IMR-90 (cell line): Measurements from ENCODE around the gene RASSF7. TPM values are rescaled to one million over a fixed set of nuclear protein-coding genes. Genes with fewer than 3 reads are reported as not detected.

Experiments
- ATAC-seq: fragments of 200-7000 bp; cut with Tn5 transposase; 2 replicates; pipeline ENCODE4 v1.9.1; 2020; ENCODE audit warnings: low read depth, mild to moderate bottlenecking, moderate library complexity
- BruUV-seq: library from RNA; stranded (reverse); fragments of 400-500 nt; replicated peaks from 2 replicates; lab custom pipeline; 2021; lab: Mats Ljungman, UMichigan
- CTCF ChIA-PET: fragments of 300-600 bp; formaldehyde crosslinking; extraction: SDS; loops from one replicate; lab custom pipeline; 2021; ENCODE audit warnings: antibody characterized with exemption; lab: Yijun Ruan, JAX
- POLR2A ChIA-PET: fragments of 300-600 bp; sonication (Branson Sonifier 250); formaldehyde crosslinking; loops from one replicate; lab custom pipeline; 2022; ENCODE audit warnings: antibody characterized with exemption; ENCODE audit not compliant: unreplicated experiment; lab: Charles Lee
- DNase-seq: peaks from one replicate; pipeline ENCODE4 v3.0.0; 2013
- H2AFZ ChIP-seq: replicated peaks from 2 replicates; pipeline ENCODE3; 2013; ENCODE audit warnings: low read length, mild to moderate bottlenecking; ENCODE audit not compliant: poor library complexity
- H2AK5ac ChIP-seq: 2 replicates; pipeline ENCODE4 v1.6.1; 2013; ENCODE audit warnings: low read depth, low read length, inconsistent platforms
- H2AK9ac ChIP-seq: replicated peaks from 2 replicates; pipeline ENCODE3; 2013; ENCODE audit warnings: mild to moderate bottlenecking, low read depth, low read length, moderate library complexity; ENCODE audit not compliant: poor library complexity
- H2BK120ac ChIP-seq: 2 replicates; pipeline ENCODE4 v1.6.1; 2013; ENCODE audit warnings: low read depth, low read length, inconsistent platforms
- H2BK15ac ChIP-seq: 3 replicates; pipeline ENCODE4 v1.6.1; 2013; ENCODE audit warnings: low read depth, low read length, inconsistent platforms
- H2BK20ac ChIP-seq: 2 replicates; pipeline ENCODE4 v1.6.1; 2013; ENCODE audit warnings: low read depth, mild to moderate bottlenecking, inconsistent platforms, low read length, moderate library complexity
- H2BK5ac ChIP-seq: 2 replicates; pipeline ENCODE4 v1.6.1; 2013; ENCODE audit warnings: mild to moderate bottlenecking, low read depth, low read length, inconsistent platforms; ENCODE audit not compliant: poor library complexity, severe bottlenecking
- H3K14ac ChIP-seq: replicated peaks from 2 replicates; pipeline ENCODE4 v1.6.1; 2013; ENCODE audit warnings: low read depth, low read length, inconsistent platforms
- H3K18ac ChIP-seq: 2 replicates; pipeline ENCODE4 v1.6.1; 2013; ENCODE audit warnings: low read depth, low read length, control low read depth
- H3K23ac ChIP-seq: 2 replicates; pipeline ENCODE4 v1.6.1; 2013; ENCODE audit warnings: low read depth, low read length, inconsistent platforms
- H3K27ac ChIP-seq: 2 replicates; pipeline ENCODE4 v1.5.1; 2013; ENCODE audit warnings: mild to moderate bottlenecking, control low read depth, low read length; ENCODE audit not compliant: insufficient read depth
- H3K27me3 ChIP-seq: 2 replicates; pipeline ENCODE4 v1.6.1; 2013; ENCODE audit warnings: low read length; ENCODE audit not compliant: control insufficient read depth, insufficient read depth
- H3K36me3 ChIP-seq: 2 replicates; pipeline ENCODE4 v1.6.1; 2013; ENCODE audit warnings: low read length, mixed read lengths; ENCODE audit not compliant: control insufficient read depth, insufficient read depth
- H3K4ac ChIP-seq: 2 replicates; pipeline ENCODE4 v1.6.1; 2013; ENCODE audit warnings: low read depth, low read length, inconsistent platforms
- H3K4me1 ChIP-seq: 2 replicates; pipeline ENCODE4 v1.6.1; 2013; ENCODE audit warnings: low read length, mixed read lengths; ENCODE audit not compliant: control insufficient read depth, insufficient read depth
- H3K4me2 ChIP-seq: 2 replicates; pipeline ENCODE4 v1.6.1; 2013; ENCODE audit warnings: low read depth, mild to moderate bottlenecking, control low read depth, low read length, moderate library complexity
- H3K4me3 ChIP-seq: 2 replicates; pipeline ENCODE4 v1.5.1; 2013; ENCODE audit warnings: low read depth, mild to moderate bottlenecking, control low read depth, low read length, moderate library complexity; ENCODE audit not compliant: insufficient read depth
- H3K56ac ChIP-seq: 2 replicates; pipeline ENCODE4 v1.6.1; 2013; ENCODE audit warnings: low read length, inconsistent platforms; ENCODE audit not compliant: insufficient read depth; ENCODE audit errors: extremely low read depth
- H3K79me1 ChIP-seq, 2 experiments: 2 replicates each; pipeline ENCODE4 v1.6.1; 2013; ENCODE audit warnings: low read length in 2 of 2, inconsistent platforms in 1 of 2, low read depth in 1 of 2
- H3K9ac ChIP-seq: 2 replicates; pipeline ENCODE4 v1.6.1; 2013; ENCODE audit warnings: low read depth, low read length, control low read depth
- H3K9me1 ChIP-seq: 2 replicates; pipeline ENCODE4 v1.6.1; 2013; ENCODE audit warnings: low read length, inconsistent platforms; ENCODE audit not compliant: insufficient read depth
- H3K9me3 ChIP-seq: 2 replicates; pipeline ENCODE4 v1.6.1; 2013; ENCODE audit warnings: low read length; ENCODE audit not compliant: control insufficient read depth, insufficient read depth
- H4K20me1 ChIP-seq: 2 replicates; pipeline ENCODE4 v1.6.1; 2013; ENCODE audit warnings: low read length, inconsistent platforms; ENCODE audit not compliant: insufficient read depth
- H4K5ac ChIP-seq: 2 replicates; pipeline ENCODE4 v1.6.1; 2013; ENCODE audit warnings: mild to moderate bottlenecking, low read depth, low read length, control low read depth
- H4K8ac ChIP-seq, 2 experiments: 2 replicates each; pipeline ENCODE4 v1.6.1; 2013; ENCODE audit warnings: low read depth in 2 of 2, low read length in 2 of 2, control low read depth in 1 of 2, inconsistent platforms in 1 of 2
- H4K91ac ChIP-seq: 2 replicates; pipeline ENCODE4 v1.6.1; 2013; ENCODE audit warnings: low read depth, low read length, inconsistent platforms; ENCODE audit not compliant: insufficient read depth
- BHLHE40 ChIP-seq: fragments of 150-350 bp; IDR thresholded peaks from 2 replicates; pipeline ENCODE4 v1.6.1; 2016; ENCODE audit warnings: mild to moderate bottlenecking, low read depth, low read length
- CEBPB ChIP-seq: IDR thresholded peaks from 2 replicates; pipeline ENCODE4 v1.6.1; 2012; ENCODE audit warnings: low read depth, low read length, improper control_type of control experiment
- CHD1 ChIP-seq: IDR thresholded peaks from 2 replicates; pipeline ENCODE4 v1.6.1; 2012; ENCODE audit warnings: low read depth, low read length, improper control_type of control experiment
- FOS ChIP-seq: fragments of 150-350 bp; IDR thresholded peaks from 2 replicates; pipeline ENCODE4 v1.6.1; 2016; ENCODE audit warnings: low read depth, low read length
- MAFK ChIP-seq: IDR thresholded peaks from 2 replicates; pipeline ENCODE4 v1.6.1; 2012; ENCODE audit warnings: low read depth, low read length, improper control_type of control experiment
- MAZ ChIP-seq: IDR thresholded peaks from 2 replicates; pipeline ENCODE4 v1.6.1; 2012; ENCODE audit warnings: low read depth, mild to moderate bottlenecking, low read length, improper control_type of control experiment, moderate library complexity, borderline replicate concordance
- NFE2L2 ChIP-seq: fragments of 150-350 bp; IDR thresholded peaks from 2 replicates; pipeline ENCODE4 v1.6.1; 2016; ENCODE audit warnings: low read depth, mild to moderate bottlenecking, low read length
- POLR2A ChIP-seq: IDR thresholded peaks from 2 replicates; pipeline ENCODE4 v1.6.1; 2012; ENCODE audit warnings: mild to moderate bottlenecking, low read depth, low read length
- RAD21 ChIP-seq: IDR thresholded peaks from 2 replicates; pipeline ENCODE4 v1.6.1; 2012; ENCODE audit warnings: low read length, improper control_type of control experiment
- RCOR1 ChIP-seq: IDR thresholded peaks from 2 replicates; pipeline ENCODE4 v1.6.1; 2012; ENCODE audit warnings: mild to moderate bottlenecking, low read length, improper control_type of control experiment; ENCODE audit not compliant: insufficient replicate concordance
- RFX5 ChIP-seq: IDR thresholded peaks from 2 replicates; pipeline ENCODE4 v1.8.0; 2012; ENCODE audit warnings: low read depth, mild to moderate bottlenecking, low read length, moderate library complexity
- SMC3 ChIP-seq: fragments of 150-350 bp; IDR thresholded peaks from 2 replicates; pipeline ENCODE4 v1.6.1; 2016; ENCODE audit warnings: low read depth, mild to moderate bottlenecking, antibody characterized with exemption, low read length, moderate library complexity
- WGBS, 2 experiments: methylation state at CpG; one replicate each; pipeline versions ENCODE4 v1.1.5 to v1.1.7; 2013; ENCODE audit warnings: missing lambda C conversion rate in 2 of 2; ENCODE audit not compliant: insufficient read length in 1 of 2; ENCODE audit errors: extremely low coverage in 2 of 2; 5-methylcytosine and 5-hydroxymethylcytosine counted together
- dilution Hi-C: fragments of 300-500 bp; cut with HindIII; formaldehyde crosslinking; loops from one replicate; pipeline ENCODE4 v1.14.3; 2018; ENCODE audit warnings: low sequenced_read_pairs; ENCODE audit not compliant: unreplicated experiment
- in situ Hi-C: fragments of 300-500 bp; cut with MboI; formaldehyde crosslinking; loops from 3 replicates; pipeline ENCODE4 v1.14.3; 2019; ENCODE audit warnings: low sequenced_read_pairs, inconsistent platforms, mixed read lengths
- intact Hi-C: fragments of 100-400 bp; cut with micrococcal nuclease; formaldehyde crosslinking; loops from 2 replicates; pipeline ENCODE4 v1.10.0; 2022
- polyA plus RNA-seq, 3 experiments: library from polyadenylated mRNA; depleted of rRNA; stranded (reverse); fragments of >200 nt; gene quantifications; 2 replicates each; pipeline ENCODE4 v1.2.3, GENCODE V29; 2012; ENCODE audit warnings: low replicate concordance in 1 of 3
- total RNA-seq: library from RNA; depleted of rRNA; stranded (reverse); fragments of >200 nt; gene quantifications from 2 replicates; pipeline ENCODE4 v1.2.3, GENCODE V29; 2012
- TF ChIP-seq, protein P1 (sequence below): fragments of 150-350 bp; IDR thresholded peaks from 2 replicates; pipeline ENCODE4 v1.6.1; 2017; ENCODE audit warnings: mild to moderate bottlenecking, antibody characterized with exemption, low read length, low read depth
- TF ChIP-seq, protein P2 (sequence below): fragments of 150-350 bp; IDR thresholded peaks from 2 replicates; pipeline ENCODE4 v1.6.1; 2016; ENCODE audit warnings: low read depth, mild to moderate bottlenecking, low read length, moderate library complexity, borderline replicate concordance
- TF ChIP-seq, protein P3 (sequence below): conservative IDR thresholded peaks from 2 replicates; pipeline ENCODE4 v1.5.1; 2012; ENCODE audit warnings: mild to moderate bottlenecking, low read depth, low read length, improper control_type of control experiment

The RASSF7 gene
- total and polyA plus RNA-seq, 2 of the 4 experiments (the other 2 are of a cell fraction), result 6.8 to 18.5 TPM

DNA sequence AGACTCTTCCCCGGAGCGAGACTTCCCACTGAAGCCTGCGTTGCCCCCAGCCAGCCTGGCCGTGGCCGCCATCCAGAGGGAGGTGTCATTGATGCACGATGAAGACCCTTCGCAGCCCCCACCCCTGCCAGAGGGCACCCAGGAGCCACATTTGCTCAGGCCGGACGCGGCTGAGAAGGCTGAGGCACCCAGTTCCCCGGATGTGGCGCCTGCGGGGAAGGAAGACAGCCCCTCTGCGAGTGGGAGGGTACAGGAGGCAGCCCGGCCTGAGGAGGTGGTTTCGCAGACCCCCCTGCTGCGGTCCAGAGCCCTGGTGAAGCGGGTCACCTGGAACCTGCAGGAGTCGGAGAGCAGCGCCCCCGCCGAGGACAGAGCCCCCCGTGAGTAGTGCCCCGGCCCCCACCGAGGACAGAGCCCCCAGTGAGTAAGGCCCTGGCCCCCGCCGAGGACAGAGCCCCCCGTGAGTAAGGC is 48.6 kb downstream of the RASSF7 start:
- Histone ChIP-seq H2BK20ac (no peak overlapping the region), H3K4me3 (no peak overlapping the region), H4K5ac (no peak overlapping the region), H2AK5ac (no peak overlapping the region), H3K36me3 (peaks cover 87% of the 10 kb centered on the region), H4K8ac (no peak overlapping the region), H3K4me1 (no peaks in the 10 kb centered on the region), H3K9me3 (no peaks in the 10 kb centered on the region), H4K91ac (no peak overlapping the region), H2AFZ (no peak overlapping the region), H3K27me3 (no peaks in the 10 kb centered on the region), H3K9ac (no peak overlapping the region), H2AK9ac (no peak overlapping the region), H3K14ac (no peak overlapping the region), H2BK15ac (no peak overlapping the region), H3K4me2 (no peak overlapping the region), H3K23ac (no peak overlapping the region), H3K27ac (no peak overlapping the region), H3K9me1 (no peaks in the 10 kb centered on the region), H3K4ac (no peak overlapping the region), H2BK120ac (no peak overlapping the region), H3K56ac (no peak overlapping the region), H3K18ac (no peak overlapping the region), H3K79me1 (peaks cover 0 to 20% of the 10 kb centered on the region in 2 experiments; a peak in 3 of 4 replicates), H2BK5ac (no peak overlapping the region), H4K20me1 (peaks cover 30% of the 10 kb centered on the region)
- ChIA-PET CTCF (no interaction called here), POLR2A (no interaction called here)
- WGBS, 2 experiments, result 100% methylated on average over 2 of the region's 28 CpGs; no CpG with 5 or more reads in 1 of the 2 experiments
- intact Hi-C loops, result no loop called here
- dilution Hi-C loops, result no loop called here
- no peak for DNase-seq
- in situ Hi-C loops, result no loop called here
- ATAC-seq, result no peak
- TF ChIP-seq BHLHE40 (no peak), RCOR1 (no peak), RAD21 (no peak), CHD1 (no peak), MAZ (no peak), SMC3 (no peak), NFE2L2 (no peak), POLR2A (no peak), CEBPB (no peak), FOS (no peak), MAFK (no peak), RFX5 (no peak)
- TF ChIP-seq, protein P1, sequence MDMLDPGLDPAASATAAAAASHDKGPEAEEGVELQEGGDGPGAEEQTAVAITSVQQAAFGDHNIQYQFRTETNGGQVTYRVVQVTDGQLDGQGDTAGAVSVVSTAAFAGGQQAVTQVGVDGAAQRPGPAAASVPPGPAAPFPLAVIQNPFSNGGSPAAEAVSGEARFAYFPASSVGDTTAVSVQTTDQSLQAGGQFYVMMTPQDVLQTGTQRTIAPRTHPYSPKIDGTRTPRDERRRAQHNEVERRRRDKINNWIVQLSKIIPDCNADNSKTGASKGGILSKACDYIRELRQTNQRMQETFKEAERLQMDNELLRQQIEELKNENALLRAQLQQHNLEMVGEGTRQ, result no peak
- TF ChIP-seq, protein P2, sequence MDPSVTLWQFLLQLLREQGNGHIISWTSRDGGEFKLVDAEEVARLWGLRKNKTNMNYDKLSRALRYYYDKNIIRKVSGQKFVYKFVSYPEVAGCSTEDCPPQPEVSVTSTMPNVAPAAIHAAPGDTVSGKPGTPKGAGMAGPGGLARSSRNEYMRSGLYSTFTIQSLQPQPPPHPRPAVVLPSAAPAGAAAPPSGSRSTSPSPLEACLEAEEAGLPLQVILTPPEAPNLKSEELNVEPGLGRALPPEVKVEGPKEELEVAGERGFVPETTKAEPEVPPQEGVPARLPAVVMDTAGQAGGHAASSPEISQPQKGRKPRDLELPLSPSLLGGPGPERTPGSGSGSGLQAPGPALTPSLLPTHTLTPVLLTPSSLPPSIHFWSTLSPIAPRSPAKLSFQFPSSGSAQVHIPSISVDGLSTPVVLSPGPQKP, result no peak
- TF ChIP-seq, protein P3, sequence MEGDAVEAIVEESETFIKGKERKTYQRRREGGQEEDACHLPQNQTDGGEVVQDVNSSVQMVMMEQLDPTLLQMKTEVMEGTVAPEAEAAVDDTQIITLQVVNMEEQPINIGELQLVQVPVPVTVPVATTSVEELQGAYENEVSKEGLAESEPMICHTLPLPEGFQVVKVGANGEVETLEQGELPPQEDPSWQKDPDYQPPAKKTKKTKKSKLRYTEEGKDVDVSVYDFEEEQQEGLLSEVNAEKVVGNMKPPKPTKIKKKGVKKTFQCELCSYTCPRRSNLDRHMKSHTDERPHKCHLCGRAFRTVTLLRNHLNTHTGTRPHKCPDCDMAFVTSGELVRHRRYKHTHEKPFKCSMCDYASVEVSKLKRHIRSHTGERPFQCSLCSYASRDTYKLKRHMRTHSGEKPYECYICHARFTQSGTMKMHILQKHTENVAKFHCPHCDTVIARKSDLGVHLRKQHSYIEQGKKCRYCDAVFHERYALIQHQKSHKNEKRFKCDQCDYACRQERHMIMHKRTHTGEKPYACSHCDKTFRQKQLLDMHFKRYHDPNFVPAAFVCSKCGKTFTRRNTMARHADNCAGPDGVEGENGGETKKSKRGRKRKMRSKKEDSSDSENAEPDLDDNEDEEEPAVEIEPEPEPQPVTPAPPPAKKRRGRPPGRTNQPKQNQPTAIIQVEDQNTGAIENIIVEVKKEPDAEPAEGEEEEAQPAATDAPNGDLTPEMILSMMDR, result no peak
- no TSS peak for BruUV-seq
